Large intestine (tissue), 12 donors: ENCODE measurements around the gene LYPD8. TPM values are rescaled to one million over a fixed set of nuclear protein-coding genes. Genes with fewer than 3 reads are reported as not detected.
"Not testable (repeated sequence)": the region's sequence is repeated elsewhere in the genome, so short reads cannot be mapped to it uniquely, and the experiment has no call there.

Experiments used
- DNase-seq, 2 donors: peaks; one replicate each; pipeline versions ENCODE4 v3.0.0 to v3.0.0-alpha.2; 2013
- H3K27ac ChIP-seq: one replicate; pipeline ENCODE4 v1.5.1; 2013; ENCODE audit warnings: low read length
- H3K27me3 ChIP-seq: 2 replicates; pipeline ENCODE4 v1.6.1; 2013; ENCODE audit warnings: low read length; ENCODE audit not compliant: control insufficient read depth, insufficient read depth
- H3K36me3 ChIP-seq: 2 replicates; pipeline ENCODE4 v1.6.1; 2013; ENCODE audit warnings: low read length; ENCODE audit not compliant: control insufficient read depth, insufficient read depth
- H3K4me1 ChIP-seq: one replicate; pipeline ENCODE4 v1.6.1; 2013; ENCODE audit warnings: low read length; ENCODE audit not compliant: control insufficient read depth, insufficient read depth
- H3K4me3 ChIP-seq: one replicate; pipeline ENCODE4 v1.5.1; 2013; ENCODE audit warnings: low read length
- H3K9me3 ChIP-seq: one replicate; pipeline ENCODE4 v1.6.1; 2013; ENCODE audit warnings: mild to moderate bottlenecking, low read depth, low read length, moderate library complexity; ENCODE audit not compliant: control insufficient read depth
- WGBS: methylation state at CpG from one replicate; pipeline ENCODE4 v1.1.5; 2013; ENCODE audit warnings: low lambda C conversion rate; ENCODE audit not compliant: insufficient coverage; 5-methylcytosine and 5-hydroxymethylcytosine counted together
- long read RNA-seq, 11 donors: transcript quantifications; one replicate each; lab custom pipeline, GENCODE V29; 2026
- polyA plus RNA-seq: library from polyadenylated mRNA; unstranded; fragments of 120-200 nt; gene quantifications from one replicate; pipeline ENCODE4 v1.2.1, GENCODE V29; 2013

LYPD8 gene
- polyA plus RNA-seq, result 2.1 TPM
- long read RNA-seq, donor 1, result 0 reads
- long read RNA-seq, donor 2, result 0 reads
- long read RNA-seq, donor 3, result 0 reads
- long read RNA-seq, donor 4, result 0 reads
- long read RNA-seq, donor 5, result 0 reads
- long read RNA-seq, donor 6, result 0 reads
- long read RNA-seq, donor 7, partial matches to known transcripts, result 0 of 1 reads
- long read RNA-seq, donor 7, other reads (novel, unspliced or antisense), result 0 of 1 reads
- long read RNA-seq, donor 8, result 0 reads
- long read RNA-seq, donor 9, result 0 reads
- long read RNA-seq, donor 10, result 0 reads
- long read RNA-seq, donor 11, result 0 reads

- no peaks in the 10 kb centered on the region for H3K27me3 ChIP-seq
- peaks cover 28% of the 10 kb centered on the region for H3K4me1 ChIP-seq
- no CpG with 5 or more reads among the region's 6 CpGs for WGBS
- no peaks in the 10 kb centered on the region for H3K36me3 ChIP-seq
- no peak within 1 kb of the TSS for H3K4me3 ChIP-seq
- no peak for DNase-seq
- H3K27ac ChIP-seq, result peak within 1 kb of the TSS; percentile 93
- peaks cover 17% of the 10 kb centered on the region for H3K9me3 ChIP-seq
Measured at GRCh38 chr1:248755517-248755916, at the start of gene LYPD8. LYPD8 (minus strand) TSS chr1:248755759; CDS start chr1:248751081, 4,678 bp downstream.

GRCh38 chr1:248804771-248805681 is 49.5 kb upstream of the LYPD8 start:
- Histone ChIP-seq H3K4me3 (no peak overlapping the region), H3K9me3 (peaks cover 5% of the 10 kb centered on the region), H3K4me1 (peaks cover 47% of the 10 kb centered on the region), H3K27me3 (no peaks in the 10 kb centered on the region), H3K27ac (peak overlapping the region; percentile 88), H3K36me3 (no peaks in the 10 kb centered on the region)
- no CpG with 5 or more reads among the region's 10 CpGs for WGBS
- DNase-seq, result peak; percentile 65 to 87

- not testable (repeated sequence) for DNase-seq, H3K27me3 ChIP-seq, H3K36me3 ChIP-seq, H3K9me3 ChIP-seq, H3K4me3 ChIP-seq
- Histone ChIP-seq H3K4me1 (peaks cover 47% of the 10 kb centered on the region), H3K27ac (peak overlapping the region; percentile 88)
- 95% methylated on average over 15 of the region's 15 CpGs for whole genome bisulfite sequencing
Measured at GRCh38 chr1:248803501-248803900, 47.9 kb upstream of the LYPD8 start.

GRCh38 chr1:248802454-248802853 is 46.9 kb upstream of the LYPD8 start:
- Histone ChIP-seq H3K27ac (peak overlapping the region; percentile 40), H3K36me3 (no peaks in the 10 kb centered on the region), H3K4me1 (peaks cover 46% of the 10 kb centered on the region), H3K27me3 (no peaks in the 10 kb centered on the region), H3K4me3 (no peak overlapping the region), H3K9me3 (peaks cover 5% of the 10 kb centered on the region)
- DNase-seq, result peak in 1 of 2 donors; percentile 42
- no CpG with 5 or more reads among the region's 6 CpGs for WGBS

- Histone ChIP-seq H3K27ac (no peak overlapping the region), H3K4me1 (peaks cover 26% of the 10 kb centered on the region), H3K4me3 (no peak overlapping the region), H3K9me3 (peaks cover 9% of the 10 kb centered on the region), H3K27me3 (no peaks in the 10 kb centered on the region), H3K36me3 (no peaks in the 10 kb centered on the region)
- 71% methylated on average over 3 of the region's 3 CpGs for WGBS
- no peak for DNase-seq
Measured at GRCh38 chr1:248800459-248800858, 44.9 kb upstream of the LYPD8 start.

- Histone ChIP-seq H3K9me3 (peaks cover 20% of the 10 kb centered on the region), H3K4me1 (peaks cover 12% of the 10 kb centered on the region), H3K27ac (no peak overlapping the region), H3K27me3 (no peaks in the 10 kb centered on the region), H3K36me3 (no peaks in the 10 kb centered on the region), H3K4me3 (no peak overlapping the region)
- no peak for DNase-seq
- WGBS, result 90% methylated on average over 2 of the region's 3 CpGs
Measured at GRCh38 chr1:248798791-248799190, 43.2 kb upstream of the LYPD8 start.

GRCh38 chr1:248794663-248795062 is 39.1 kb upstream of the LYPD8 start:
- not testable (repeated sequence) for H3K27me3 ChIP-seq, DNase-seq, H3K4me3 ChIP-seq, H3K36me3 ChIP-seq, H3K27ac ChIP-seq
- H3K4me1 ChIP-seq, result peaks cover 18% of the 10 kb centered on the region
- peaks cover 23% of the 10 kb centered on the region for H3K9me3 ChIP-seq
- WGBS, result 100% methylated on average over 2 of the region's 5 CpGs

- Histone ChIP-seq H3K4me1 (peaks cover 28% of the 10 kb centered on the region), H3K27ac (no peak overlapping the region), H3K9me3 (peaks cover 23% of the 10 kb centered on the region), H3K4me3 (no peak overlapping the region), H3K36me3 (no peaks in the 10 kb centered on the region), H3K27me3 (no peaks in the 10 kb centered on the region)
- DNase-seq, result no peak
Measured at GRCh38 chr1:248793592-248793991, 38.0 kb upstream of the LYPD8 start.

GRCh38 chr1:248792342-248792741 is 36.8 kb upstream of the LYPD8 start:
- 100% methylated on average over 1 of the region's 5 CpGs for WGBS
- H3K9me3 ChIP-seq, result peaks cover 23% of the 10 kb centered on the region
- no peak overlapping the region for H3K27ac ChIP-seq
- DNase-seq, result no peak
- no peaks in the 10 kb centered on the region for H3K27me3 ChIP-seq
- no peak overlapping the region for H3K4me3 ChIP-seq
- H3K36me3 ChIP-seq, result no peaks in the 10 kb centered on the region
- peaks cover 35% of the 10 kb centered on the region for H3K4me1 ChIP-seq

GRCh38 chr1:248791010-248791409 is 35.5 kb upstream of the LYPD8 start:
- peaks cover 19% of the 10 kb centered on the region for H3K9me3 ChIP-seq
- DNase-seq, result peak; percentile 75 to 85
- H3K27me3 ChIP-seq, result no peaks in the 10 kb centered on the region
- H3K4me3 ChIP-seq, result no peak overlapping the region
- H3K27ac ChIP-seq, result peak overlapping the region; percentile 78
- peaks cover 35% of the 10 kb centered on the region for H3K4me1 ChIP-seq
- 80% methylated on average over 1 of the region's 4 CpGs for WGBS
- no peaks in the 10 kb centered on the region for H3K36me3 ChIP-seq
